Suppressor macrophage treated with lipopolysaccharide for 4 hours (primary cell): ENCODE measurements around the gene IL17A.

Experiments
- DNase-seq: peaks from one replicate; pipeline ENCODE4 v3.0.0-alpha.2; 2020

IL17A gene

DNA sequence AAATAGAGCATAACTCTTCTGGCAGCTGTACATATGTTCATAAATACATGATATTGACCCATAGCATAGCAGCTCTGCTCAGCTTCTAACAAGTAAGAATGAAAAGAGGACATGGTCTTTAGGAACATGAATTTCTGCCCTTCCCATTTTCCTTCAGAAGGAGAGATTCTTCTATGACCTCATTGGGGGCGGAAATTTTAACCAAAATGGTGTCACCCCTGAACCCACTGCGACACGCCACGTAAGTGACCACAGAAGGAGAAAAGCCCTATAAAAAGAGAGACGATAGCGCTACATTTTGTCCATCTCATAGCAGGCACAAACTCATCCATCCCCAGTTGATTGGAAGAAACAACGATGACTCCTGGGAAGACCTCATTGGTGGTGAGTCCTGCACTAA, at the start of gene IL17A:
IL17A (plus strand) TSS at position 301 of the 400 bp plus-strand sequence; CDS start at position 358, 57 bp downstream.
- DNase-seq, result no peak

DNA sequence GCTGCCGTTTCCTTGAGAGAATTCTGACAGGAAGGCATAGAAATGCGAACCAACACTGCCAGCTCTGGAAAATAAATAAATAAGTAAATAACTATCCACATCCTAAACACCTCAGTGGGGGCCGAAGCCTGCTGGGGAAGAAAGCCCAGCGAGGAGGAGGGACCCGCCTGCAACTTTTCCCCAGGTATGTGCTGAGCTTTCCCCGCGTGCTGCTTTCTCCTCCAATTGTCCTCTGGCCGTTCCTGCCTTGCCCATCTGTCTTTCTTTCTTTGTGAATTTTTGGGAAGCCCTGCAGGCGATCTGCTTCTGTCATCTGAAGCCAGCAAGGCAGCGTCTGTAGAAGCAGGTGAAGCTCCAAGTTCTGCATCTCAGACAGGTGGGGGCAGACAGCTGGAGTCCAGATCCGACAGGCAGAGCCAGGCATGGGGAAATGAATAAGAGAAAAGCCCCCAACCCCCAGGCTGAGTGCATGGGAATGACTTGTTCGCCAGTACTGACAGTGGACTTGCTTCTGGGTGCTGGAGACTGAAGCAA, 49.2 kb upstream of the IL17A start:
- DNase-seq, result no peak

DNA sequence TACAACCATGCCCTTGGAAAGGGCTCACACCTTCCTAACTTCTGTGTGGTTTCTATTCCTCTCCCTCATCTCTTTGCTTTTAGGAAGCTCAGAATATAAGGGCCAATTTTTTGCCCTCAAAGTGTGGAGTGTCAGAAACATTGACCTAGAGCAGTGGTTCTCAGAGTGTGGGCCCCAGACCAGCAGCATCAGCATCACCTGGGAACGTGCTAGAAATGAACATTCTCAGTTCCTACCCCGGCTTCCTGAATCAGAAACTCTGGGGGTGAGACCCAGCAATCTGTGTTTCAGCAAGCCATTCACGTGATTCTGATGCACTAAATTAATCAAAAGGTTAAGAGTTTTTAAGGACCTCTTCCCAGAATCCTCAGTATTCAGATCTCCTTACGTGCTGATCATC, 47.9 kb upstream of the IL17A start:
- DNase-seq, result no peak

DNA sequence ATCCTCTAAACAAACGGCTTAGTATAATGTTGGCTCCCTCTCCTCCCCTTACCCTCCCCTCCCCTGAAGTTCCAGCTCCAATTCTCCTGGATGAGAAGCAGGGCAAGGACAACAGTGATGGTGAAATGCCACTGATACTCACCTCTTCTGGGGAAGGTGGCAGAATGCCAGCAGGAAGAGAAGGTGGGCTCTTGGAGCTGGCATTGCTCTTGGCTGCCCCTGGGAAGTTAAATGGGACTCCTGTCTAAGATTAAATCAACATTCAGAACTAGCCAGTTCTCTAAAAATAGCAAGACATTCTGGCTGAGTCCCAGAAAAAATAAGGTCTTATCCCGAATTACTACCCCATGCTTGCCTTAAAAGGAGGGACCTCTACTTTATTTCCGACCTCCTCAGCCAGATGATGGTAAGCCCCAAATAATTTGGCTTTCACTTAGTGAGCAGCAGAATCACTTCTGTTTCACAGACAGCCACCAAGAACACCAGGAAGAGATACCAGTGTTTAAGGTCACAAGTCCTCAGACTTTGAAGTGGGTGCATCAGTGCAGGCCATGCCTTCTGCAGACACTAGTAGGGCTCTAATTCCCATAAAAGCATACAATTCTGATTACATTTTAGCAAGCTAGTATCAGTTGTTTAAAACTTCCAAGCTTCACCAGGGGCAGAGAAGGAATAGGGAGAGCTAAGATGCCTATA, 46.0 kb upstream of the IL17A start:
- no peak for DNase-seq

DNA sequence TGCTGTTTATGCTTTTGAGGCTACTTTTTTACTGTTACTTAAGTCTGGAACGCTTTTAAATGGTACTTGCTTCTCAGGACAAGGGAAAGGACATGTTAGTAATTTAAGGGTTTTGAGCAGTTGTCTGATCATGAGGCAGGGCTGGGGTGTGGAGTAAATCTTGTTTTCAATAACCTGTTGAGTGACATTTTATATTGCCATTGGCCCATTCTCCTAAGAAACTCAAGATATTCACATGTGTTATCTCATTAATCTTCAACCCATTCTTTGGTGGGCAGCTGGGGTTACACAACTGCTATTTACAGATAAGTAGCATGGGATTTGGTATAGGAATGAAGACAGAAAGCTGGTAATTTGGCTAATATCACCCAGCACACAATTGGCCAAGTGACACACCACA, 44.6 kb upstream of the IL17A start:
- DNase-seq, result no peak

DNA sequence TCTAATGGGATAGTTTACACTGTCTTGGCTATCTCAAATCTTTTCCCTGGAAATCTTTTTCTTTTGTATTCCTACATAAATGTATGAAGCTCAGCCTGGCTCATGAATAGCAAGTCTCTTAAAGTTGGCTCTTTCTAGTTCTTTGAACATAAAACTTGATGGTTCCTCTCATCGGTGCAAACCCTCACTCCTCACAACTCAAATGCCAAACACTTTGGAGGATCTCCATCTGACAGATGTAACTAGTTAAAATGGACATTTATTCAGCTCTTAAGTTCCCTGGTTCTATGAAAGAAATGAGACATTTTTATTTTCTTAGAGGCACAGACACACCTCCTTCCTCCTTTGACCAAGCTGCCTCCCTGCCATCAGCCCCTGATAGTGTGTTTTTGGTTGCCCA, 43.6 kb upstream of the IL17A start:
- no peak for DNase-seq

DNA sequence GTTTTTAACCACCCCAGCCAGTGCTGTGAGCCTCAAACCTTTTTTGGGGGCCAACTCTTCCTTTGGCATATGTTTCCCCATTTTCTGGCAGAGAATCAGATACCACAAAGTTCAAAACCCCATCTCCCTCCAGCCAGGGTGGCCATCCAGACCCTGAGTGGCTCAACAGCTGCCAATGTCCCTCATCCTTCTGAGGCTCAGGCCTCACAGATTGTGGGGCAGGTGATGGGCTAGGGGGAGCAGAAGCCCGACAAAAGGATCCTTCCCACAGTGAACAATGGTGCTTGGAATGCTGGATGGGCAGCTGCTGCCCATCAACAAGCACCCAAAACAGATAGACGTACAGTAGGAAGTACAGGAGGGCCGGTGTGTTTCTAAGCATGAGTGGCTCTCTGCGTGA, 42.6 kb upstream of the IL17A start:
- no peak for DNase-seq

DNA sequence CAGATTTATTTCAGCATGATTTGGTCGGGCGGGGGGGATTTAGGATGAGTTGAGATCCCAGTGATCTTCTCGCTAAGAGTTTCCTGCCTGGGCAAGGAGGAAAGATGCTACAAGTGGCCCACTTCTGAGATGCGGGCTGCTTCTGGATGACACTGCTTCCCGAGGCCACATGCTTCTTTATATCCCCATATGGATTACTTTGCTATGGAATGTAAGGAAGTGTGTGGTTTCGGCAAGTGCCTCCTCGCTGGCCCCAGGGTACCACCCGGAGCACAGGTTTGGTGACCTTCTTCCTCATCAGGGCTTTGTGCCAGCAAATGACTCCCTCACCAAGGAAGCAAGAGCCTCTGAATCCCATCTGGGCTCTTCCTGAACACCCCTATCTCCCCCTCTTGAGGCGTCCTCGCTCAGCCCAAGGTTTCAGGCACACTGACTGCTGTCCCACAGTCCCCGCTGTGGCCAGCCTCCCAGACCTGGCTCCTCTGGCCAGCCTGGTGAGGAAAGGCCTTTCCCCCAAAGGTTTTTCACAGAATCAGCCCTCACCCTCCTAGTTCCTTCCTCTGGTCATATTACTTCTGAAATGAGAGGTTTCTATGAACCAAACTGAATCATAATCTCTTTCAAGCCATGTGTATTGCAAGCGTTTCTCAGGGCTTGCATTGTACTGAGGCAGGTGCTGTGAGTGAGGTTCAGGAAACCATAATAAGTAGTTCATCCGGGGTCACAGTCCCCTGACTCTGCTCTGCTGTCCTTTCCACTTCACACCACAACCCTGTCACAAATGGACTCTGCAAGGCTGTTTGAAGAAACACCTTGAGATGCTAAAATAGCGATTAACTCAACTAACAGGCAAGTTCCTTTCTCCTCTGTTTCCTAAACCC, 41.7 kb upstream of the IL17A start:
- DNase-seq, result no peak

DNA sequence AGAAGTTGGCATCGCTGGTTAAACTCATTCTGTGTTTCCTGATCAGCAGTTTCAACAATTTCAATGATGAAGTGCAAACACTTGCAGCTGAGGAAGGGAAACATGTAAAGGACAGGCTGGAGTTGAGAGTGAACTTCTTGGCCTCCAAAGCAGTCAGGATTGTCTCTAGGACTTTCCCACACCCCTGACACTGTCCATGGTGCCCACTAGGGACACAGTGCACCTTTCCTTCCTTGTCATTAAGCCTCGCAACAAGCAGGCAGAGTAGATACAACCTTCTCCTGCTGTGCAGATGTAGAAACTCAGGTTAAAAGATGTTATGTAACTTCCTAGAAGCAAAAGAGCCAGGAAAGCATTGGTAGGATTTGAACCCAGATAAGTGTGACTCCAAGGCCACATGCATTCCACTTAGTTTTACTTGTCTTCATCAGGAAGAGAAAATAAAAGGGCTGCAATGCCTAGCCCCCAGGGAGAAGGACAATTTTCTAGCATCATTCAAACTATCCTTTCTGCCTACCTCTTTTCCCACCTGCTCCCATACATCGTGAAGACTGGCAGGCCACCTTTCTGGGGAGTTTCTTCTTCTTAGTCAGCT, 39.2 kb upstream of the IL17A start:
- DNase-seq, result no peak

DNA sequence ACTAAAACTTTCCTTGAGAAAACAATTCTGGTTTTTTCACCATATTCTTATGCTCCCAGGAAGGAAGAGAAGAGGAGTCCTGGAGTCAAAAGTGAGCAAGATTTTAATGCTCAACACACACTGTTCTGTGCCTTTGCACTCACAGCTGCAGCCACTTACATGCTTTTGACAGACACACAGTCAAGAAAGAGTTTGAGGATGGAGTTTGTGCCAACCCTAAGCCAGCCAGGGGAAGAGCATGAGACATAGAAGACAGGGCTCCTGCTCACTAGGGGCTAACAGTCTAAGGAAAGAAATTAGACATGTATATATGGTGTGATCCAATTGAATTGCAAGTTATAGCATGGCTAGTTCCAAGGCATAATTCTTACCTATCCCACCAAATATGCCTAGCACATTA, 37.1 kb upstream of the IL17A start:
- DNase-seq, result no peak

DNA sequence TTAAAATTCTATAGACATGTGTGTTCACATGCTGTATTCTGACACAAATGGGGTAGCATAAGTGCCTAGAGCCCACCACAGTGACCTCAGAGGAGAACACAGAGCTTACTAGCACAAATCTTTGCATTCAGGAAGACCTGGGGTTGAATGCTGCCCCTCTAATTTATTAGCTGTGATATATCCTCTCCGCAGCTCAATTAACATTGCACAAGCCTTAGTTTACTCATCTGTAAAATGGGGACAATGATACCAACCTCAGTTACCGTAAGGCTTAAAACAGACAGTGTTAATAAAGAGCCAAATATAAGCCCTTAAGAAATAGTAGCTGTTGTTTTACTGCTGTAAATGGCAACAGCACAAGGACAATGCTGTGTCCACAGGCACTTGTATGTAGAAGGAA, 36.2 kb upstream of the IL17A start:
- DNase-seq, result no peak

DNA sequence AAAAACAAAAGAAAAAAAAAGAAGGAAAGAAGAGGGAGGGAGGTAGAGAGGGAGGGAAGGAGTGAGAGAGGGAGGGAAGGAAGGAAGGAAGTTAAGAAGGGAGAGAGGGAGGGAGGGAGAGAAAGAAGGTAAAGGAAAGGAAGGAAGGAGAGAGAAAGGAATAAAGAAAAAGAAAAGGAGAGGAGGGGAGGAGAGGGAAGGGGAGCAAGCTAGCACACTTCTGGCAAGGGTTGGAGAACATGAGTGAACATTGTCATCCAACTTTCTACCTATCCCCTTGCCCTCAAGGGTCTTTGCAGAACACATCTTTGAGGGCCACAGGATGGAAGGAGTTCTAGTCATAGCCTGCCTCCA, 34.1 kb upstream of the IL17A start:
- DNase-seq, result no peak

DNA sequence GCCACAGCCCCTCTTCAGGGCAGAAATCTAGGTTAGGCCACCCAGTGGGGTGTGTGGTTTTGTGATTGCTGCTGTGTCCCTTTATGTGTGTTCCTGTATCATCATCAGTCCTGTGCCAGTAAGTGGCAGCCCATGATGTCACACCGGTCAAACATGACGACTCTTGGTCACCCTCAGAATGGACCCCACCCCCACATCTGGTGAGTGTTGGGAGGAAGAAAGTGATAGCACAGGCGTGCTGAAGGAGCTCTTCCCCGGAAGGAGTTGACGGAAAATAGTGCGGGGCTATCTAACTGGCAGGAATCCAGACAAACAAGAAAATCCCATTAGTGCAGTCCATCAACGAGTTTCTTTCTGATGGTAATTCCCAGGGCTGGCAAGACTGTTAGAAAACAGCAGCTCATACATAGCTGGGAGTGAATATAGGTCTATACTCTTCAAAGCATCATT, 33.4 kb upstream of the IL17A start:
- DNase-seq, result no peak

DNA sequence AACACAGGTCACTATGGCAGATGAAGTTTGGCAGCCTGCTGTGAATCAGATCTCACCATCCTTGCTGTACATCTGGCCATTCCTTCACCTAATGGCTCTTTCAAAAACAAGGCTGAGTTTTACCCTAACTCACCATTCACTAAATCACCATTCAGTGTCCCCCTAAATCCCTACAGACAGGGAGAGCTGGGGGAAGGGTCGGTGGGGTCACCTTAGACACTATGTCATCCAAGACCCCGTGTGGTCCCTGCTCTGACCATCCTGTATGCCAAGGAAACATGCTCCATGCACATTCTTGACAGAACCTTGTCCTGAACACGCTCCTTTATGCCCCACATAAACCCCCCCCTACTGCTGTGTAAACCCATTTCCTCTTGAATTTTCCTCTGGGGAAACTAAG, 31.8 kb upstream of the IL17A start:
- no peak for DNase-seq

DNA sequence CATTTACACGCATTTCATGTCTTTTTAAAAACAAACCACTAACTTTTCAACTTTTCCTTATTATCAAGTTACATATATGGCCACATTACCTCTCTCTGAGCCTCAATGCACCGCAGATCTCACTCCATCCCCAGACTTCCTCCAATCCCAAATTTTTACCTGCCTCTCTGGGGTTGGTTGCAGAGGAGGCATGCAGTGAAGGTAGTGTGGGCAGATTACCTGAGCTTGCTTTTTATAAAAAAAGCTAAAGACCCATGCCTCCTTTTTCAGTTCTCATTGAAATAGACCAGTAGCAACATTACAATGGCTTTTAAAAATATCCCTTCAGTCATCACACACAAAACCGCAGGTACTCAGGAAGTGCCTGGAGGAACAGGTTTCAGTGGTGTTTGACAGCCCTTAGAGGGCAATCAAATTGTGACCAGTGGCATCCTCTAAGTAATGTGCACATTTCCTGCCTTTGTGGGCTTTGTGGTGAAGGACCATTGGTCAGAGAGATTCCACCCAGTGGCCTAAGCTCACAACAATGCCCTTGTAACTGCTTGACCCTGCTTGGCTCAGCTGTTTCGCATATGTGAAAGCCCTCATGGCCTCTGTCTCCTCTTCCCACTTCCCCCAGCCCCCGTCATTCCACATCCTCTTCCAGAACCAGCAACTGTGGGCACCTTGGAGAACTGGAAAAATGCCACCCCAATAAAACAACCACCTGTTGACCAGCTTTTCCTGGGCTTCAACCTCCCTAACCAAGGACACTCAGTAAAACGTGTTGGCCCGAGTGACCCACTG, 30.2 kb upstream of the IL17A start:
- no peak for DNase-seq

DNA sequence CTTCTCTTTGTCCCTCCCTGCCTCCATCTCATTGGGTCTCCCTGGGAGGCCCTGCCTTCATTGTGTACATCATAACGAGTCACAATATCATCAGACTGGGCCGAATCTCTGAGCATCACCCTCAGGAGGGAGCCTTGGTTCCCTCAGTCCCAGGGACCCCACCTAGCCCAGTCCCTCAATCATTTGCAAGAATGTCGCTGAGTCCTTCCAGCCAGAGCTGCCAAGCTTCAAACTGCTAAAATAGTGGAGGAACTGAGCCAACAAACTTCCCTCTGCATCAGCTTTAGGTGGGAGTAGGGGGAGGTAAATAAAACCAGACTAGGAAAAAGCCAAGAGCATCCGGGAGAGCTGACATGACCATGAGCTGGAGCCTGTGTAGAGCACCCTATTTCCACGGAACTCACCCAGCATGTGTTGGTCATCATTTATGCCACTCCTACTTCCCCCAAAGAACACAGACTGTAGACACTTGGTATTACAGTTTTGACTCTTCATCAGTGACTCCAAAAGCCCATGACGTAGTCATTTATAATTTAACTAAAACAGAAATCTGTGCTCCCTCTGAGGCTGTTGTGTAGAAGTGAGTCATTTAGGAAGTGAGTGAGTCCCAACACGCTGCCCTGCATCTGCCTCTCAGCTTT, 28.8 kb upstream of the IL17A start:
- DNase-seq, result peak; percentile 6

DNA sequence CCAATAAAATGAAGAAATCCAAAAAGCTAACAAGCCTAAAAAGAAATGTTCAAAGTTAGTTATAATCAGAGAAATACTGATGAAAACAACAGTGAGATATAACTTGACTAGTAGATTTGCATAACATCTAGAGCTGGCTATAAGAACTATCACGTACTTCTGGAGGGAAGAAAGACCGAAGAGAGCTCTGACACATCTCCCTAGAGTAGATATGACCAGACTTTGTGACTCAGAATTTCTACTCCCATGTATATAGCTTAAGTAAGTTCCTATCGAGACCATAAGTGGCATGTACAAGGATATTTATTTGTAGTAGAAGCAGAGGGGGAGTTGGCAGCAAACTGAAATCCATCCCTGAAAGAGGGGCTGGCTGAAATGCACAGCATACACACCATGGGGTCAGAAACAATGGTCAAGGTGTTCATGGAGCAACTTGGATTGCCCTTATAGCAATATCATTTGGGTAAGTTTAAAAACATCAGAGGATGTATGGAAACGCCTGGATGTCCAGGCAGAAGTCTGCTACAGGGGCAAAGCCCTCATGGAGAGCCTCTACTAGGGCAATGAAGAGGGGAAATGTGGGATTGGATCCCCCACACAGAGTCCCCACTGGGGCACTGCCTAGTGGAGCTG, 25.6 kb upstream of the IL17A start:
- DNase-seq, result no peak

DNA sequence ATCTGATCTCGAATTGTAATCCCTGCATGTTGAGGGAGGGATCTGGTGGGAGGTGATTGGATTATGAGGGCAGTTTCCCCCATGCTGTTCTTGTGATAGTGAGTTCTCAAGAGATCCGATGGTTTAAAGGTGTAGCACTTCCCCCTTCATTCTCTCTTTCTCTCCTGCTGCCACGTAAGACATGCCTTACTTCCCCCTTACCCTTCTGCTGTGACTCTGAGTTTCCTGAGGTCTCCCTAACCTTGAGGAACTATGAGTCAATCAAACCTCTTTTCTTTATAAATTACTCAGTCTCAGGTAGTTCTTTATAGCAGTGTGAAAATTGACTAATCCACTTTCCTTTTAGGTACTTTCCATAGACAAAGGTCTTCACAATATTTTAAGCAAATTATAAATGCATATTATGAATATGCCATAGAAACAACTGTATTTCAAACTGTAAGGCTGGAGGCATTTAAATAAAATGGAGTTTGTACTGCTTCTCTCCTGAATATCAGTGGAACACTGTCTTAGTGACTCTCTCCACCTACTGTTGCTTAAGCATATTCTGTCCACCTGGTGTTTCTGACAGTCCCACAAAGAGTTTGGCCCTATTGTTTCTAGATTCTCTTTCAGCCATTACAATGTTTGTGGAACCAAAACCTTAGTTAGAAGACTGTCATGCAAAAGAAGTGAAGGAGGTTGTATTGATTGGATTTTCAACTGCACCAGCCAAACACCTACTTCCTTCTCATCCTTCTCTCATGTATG, 24.3 kb upstream of the IL17A start:
- DNase-seq, result no peak

DNA sequence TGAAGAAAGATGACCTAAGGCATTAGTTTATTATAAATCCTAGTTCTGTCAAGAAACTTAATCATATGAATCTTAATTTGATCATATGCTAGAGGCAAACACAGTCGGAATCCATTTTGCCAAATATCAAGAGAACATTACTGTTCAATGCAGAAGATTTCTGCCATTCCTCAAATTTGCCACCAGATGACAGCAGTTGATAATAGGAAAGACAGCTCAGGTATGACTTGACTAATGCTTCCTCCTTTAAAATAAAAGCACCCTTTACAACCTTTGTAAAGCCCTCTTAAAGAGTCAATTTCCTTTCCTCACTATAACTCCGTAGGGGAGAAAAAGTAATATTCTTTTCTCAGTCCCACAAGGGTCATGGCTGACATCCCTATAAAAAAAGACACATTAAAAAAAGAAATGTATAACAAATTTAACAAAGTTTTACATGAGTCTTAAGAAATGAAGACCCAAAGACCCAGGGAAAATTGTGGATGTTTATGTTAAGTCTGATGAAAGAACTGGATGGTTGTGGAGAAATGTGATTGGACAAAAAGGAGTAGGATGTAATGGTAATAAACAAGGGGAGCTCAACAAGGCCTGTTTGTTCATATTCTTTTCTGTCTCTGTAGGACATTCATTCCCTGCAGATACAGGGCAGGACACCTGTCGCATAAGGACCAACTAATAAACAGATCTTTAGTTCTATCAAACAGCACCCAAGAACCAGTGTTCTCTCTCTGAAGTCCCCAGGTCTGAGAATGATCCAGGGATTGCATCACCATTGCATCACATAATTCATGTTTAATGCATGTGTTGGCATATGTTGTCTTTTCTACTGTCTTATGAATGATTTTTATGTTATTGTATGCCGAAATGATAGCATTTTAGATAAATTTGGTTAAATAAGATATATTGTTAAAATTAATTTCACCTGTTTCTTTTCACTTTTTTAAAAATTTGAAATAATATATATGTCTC, 23.0 kb upstream of the IL17A start:
- DNase-seq, result peak; percentile 2
